ENCODE results near the gene CCDC74B.

GRCh38 chr2:130150181-130151144, 5.6 kb upstream of the CCDC74B start:
- TF ChIP-seq BCL11A (IDR thresholded peaks at IDR 0.05; ENCODE audit: low read depth in 2 of 2, low read length in 2 of 2) (no peak), SRF (IDR thresholded peaks at IDR 0.05; ENCODE audit: low read depth, low read length) (no peak), EP300 (IDR thresholded peaks at IDR 0.05; ENCODE audit: borderline replicate concordance in 1 of 2, low read depth in 2 of 2, low read length in 2 of 2) (no peak), CTCF (IDR thresholded peaks at IDR 0.05; ENCODE audit: control extremely low read depth in 1 of 3, insufficient read depth in 1 of 3, low read depth in 1 of 3, low read length in 3 of 3) (no peak), YY1 (IDR thresholded peaks at IDR 0.05; ENCODE audit: low read depth, low read length) (no peak)

All from H1 (cell line).